Measurements from ENCODE around the gene PSME2. TPM values are rescaled to one million over a fixed set of nuclear protein-coding genes. Genes with fewer than 3 reads are reported as not detected.

The PSME2 gene
- total and polyA plus RNA-seq, 5 donors from 2014 or later: 167 to 603 (median 393) TPM

DNA sequence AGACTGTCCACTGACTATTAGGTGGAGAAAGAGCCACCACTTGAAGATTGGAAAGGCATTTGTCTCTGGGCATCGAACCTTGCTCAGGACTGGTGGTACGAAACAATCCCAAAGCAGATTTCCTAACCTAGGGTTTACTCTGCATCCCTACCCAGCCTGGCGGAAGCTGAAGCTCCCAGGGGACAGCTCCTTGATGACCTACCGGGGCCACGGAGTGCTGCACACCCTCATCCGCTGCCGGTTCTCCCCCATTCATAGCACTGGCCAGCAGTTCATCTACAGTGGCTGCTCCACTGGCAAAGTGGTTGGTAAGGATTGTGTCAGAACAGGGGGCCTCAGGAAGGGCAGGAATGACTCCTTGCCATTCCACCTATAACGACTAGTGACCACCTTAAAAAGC lies 25.2 kb downstream of the PSME2 start:
- Mint-ChIP-seq H3K4me1 (peaks cover 6 to 31% (median 13%) of the 10 kb centered on the region in 4 donors), H3K27ac (no peak overlapping the region), H3K4me3 (no peak overlapping the region), H3K9me3 (no peaks in the 10 kb centered on the region), H3K27me3 (no peaks in the 10 kb centered on the region), H3K36me3 (peaks cover 51% of the 10 kb centered on the region)
- Histone ChIP-seq H3K27me3 (ENCODE audit: control insufficient read depth, insufficient read depth, low read length) (no peaks in the 10 kb centered on the region), H3K27ac (ENCODE audit: insufficient read depth, low read length, poor library complexity, severe bottlenecking) (no peak overlapping the region), H3K4me3 (ENCODE audit: low read depth, low read length) (no peak overlapping the region), H3K9me3 (ENCODE audit: control insufficient read depth in 2 of 2, low read length in 2 of 2) (no peaks in the 10 kb centered on the region), H3K36me3 (ENCODE audit: control insufficient read depth, insufficient read depth, low read length) (peaks cover 70% of the 10 kb centered on the region), H3K4me1 (ENCODE audit: control insufficient read depth, insufficient read depth, low read length, poor library complexity, severe bottlenecking) (peaks cover 13% of the 10 kb centered on the region)
- ATAC-seq (ENCODE audit: low read depth in 2 of 2) (no peak), DNase-seq (no peak)

DNA sequence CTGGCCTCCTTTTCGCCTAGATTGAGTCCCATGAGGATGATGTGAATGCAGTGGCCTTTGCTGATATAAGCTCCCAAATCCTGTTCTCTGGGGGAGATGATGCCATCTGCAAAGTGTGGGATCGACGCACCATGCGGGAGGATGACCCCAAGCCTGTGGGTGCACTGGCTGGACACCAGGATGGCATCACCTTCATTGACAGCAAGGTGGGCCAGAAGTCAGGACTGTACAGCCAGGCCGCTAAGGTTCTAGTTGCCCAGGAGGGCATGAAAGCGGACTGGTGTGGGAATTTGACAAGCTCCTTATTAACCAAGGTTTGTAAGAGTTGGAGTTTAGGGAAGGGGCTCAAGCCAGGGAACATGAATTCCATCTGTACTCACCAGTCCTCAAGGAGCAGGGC lies 26.7 kb downstream of the PSME2 start:
- Mint-ChIP-seq H3K9me3 (no peaks in the 10 kb centered on the region), H3K27ac (no peak overlapping the region)

DNA sequence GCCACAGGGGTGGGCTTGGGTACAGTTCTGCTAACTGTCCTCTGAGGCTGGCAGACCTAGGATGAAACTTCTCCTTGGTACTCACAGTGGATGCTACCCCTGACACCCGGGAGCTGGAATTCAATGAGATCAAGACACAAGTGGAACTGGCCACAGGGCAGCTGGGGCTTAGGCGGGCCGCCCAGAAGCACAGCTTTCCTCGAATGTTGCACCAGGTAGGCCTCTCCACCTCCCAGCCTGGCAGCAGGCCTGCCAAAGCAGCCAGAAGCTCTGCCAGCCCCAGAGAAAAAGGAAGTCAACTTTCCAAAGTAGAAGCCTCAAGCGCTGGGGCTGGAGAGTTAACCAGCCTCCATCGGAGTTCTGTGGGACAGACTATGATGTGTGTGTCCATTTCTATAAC lies 29.2 kb downstream of the PSME2 start:
- peak overlapping the region; percentile 96 for H3K4me3 ChIP-seq (ENCODE audit: low read depth, low read length)
- H3K27me3 Mint-ChIP-seq: no peaks in the 10 kb centered on the region
- no peak for DNase-seq
- H3K36me3 Mint-ChIP-seq: peaks cover 31% of the 10 kb centered on the region
- H3K27ac Mint-ChIP-seq: no peak overlapping the region
- no peaks in the 10 kb centered on the region for H3K27me3 ChIP-seq (ENCODE audit: control insufficient read depth, insufficient read depth, low read length)
- no peak for ATAC-seq (ENCODE audit: low read depth in 2 of 2)
- no peaks in the 10 kb centered on the region for H3K9me3 Mint-ChIP-seq
- H3K4me1 Mint-ChIP-seq: peaks cover 6 to 46% (median 23%) of the 10 kb centered on the region in 4 donors
- peaks cover 51% of the 10 kb centered on the region for H3K36me3 ChIP-seq (ENCODE audit: control insufficient read depth, insufficient read depth, low read length)
- H3K9me3 ChIP-seq (ENCODE audit: control insufficient read depth in 2 of 2, low read length in 2 of 2): no peaks in the 10 kb centered on the region
- H3K27ac ChIP-seq (ENCODE audit: insufficient read depth, low read length, poor library complexity, severe bottlenecking): no peak overlapping the region
- peaks cover 31% of the 10 kb centered on the region for H3K4me1 ChIP-seq (ENCODE audit: control insufficient read depth, insufficient read depth, low read length, poor library complexity, severe bottlenecking)
- H3K4me3 Mint-ChIP-seq: peak overlapping the region in 1 of 4 donors; percentile 21

More for the DNA sequence above, 26.7 kb downstream of the PSME2 start:
- Histone ChIP-seq H3K27ac (ENCODE audit: insufficient read depth, low read length, poor library complexity, severe bottlenecking) (no peak overlapping the region), H3K4me3 (ENCODE audit: low read depth, low read length) (no peak overlapping the region), H3K4me1 (ENCODE audit: control insufficient read depth, insufficient read depth, low read length, poor library complexity, severe bottlenecking) (peaks cover 24% of the 10 kb centered on the region), H3K9me3 (ENCODE audit: control insufficient read depth in 2 of 2, low read length in 2 of 2) (no peaks in the 10 kb centered on the region), H3K36me3 (ENCODE audit: control insufficient read depth, insufficient read depth, low read length) (peaks cover 70% of the 10 kb centered on the region), H3K27me3 (ENCODE audit: control insufficient read depth, insufficient read depth, low read length) (no peaks in the 10 kb centered on the region)
- ATAC-seq (ENCODE audit: low read depth in 2 of 2): no peak
- no peak for DNase-seq
- Mint-ChIP-seq H3K4me3 (peak overlapping the region in 2 of 4 donors; percentile 53 to 68), H3K27me3 (no peaks in the 10 kb centered on the region), H3K36me3 (peaks cover 48% of the 10 kb centered on the region), H3K4me1 (peaks cover 6 to 44% (median 23%) of the 10 kb centered on the region in 4 donors)

DNA sequence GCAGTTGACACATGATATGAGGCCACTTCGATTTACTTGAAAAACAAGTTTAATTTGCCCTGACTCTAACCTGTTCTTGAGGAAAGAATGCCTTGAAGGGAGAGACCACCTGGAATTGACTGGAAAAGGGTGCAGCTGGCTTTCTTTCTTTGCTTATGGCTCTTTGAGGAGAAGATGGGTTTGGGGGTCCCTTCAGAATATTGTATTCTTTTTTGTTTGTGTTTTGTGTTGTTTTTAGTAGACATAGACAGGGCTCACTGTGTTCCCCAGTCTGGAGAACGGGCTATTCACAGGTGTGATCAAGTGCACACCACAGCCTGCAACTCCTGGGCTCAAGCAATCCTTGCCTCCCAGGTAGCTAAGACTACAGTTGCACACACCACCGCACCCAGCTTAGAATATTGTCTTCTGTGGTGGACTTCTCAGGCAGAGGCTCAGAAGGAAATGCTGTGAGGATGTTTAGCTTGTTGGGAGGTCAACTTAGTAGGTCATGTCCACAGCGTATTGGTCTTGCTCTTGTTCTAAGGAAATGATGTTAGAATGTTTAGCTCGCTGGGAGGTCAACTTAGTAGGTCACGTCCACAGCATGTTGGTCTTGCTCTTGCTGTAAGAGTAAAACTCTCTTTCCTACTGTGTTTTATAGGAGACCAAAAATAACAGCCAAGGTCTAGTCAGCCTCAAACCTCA lies 30.1 kb downstream of the PSME2 start:
- Histone ChIP-seq H3K4me1 (ENCODE audit: control insufficient read depth, insufficient read depth, low read length, poor library complexity, severe bottlenecking) (peaks cover 31% of the 10 kb centered on the region), H3K36me3 (ENCODE audit: control insufficient read depth, insufficient read depth, low read length) (peaks cover 44% of the 10 kb centered on the region), H3K4me3 (ENCODE audit: low read depth, low read length) (peak overlapping the region; percentile 96), H3K9me3 (ENCODE audit: control insufficient read depth in 2 of 2, low read length in 2 of 2) (no peaks in the 10 kb centered on the region), H3K27ac (ENCODE audit: insufficient read depth, low read length, poor library complexity, severe bottlenecking) (peak overlapping the region; percentile 100), H3K27me3 (ENCODE audit: control insufficient read depth, insufficient read depth, low read length) (no peaks in the 10 kb centered on the region)
- peaks cover 6 to 47% (median 23%) of the 10 kb centered on the region in 4 donors for H3K4me1 Mint-ChIP-seq
- peaks cover 27% of the 10 kb centered on the region for H3K36me3 Mint-ChIP-seq
- H3K27ac Mint-ChIP-seq: peak overlapping the region; percentile 98 to 100 (median 100)
- H3K4me3 Mint-ChIP-seq: peak overlapping the region; percentile 92 to 97 (median 94)
- no peak for ATAC-seq (ENCODE audit: low read depth in 2 of 2)
- DNase-seq: no peak
- no peaks in the 10 kb centered on the region for H3K27me3 Mint-ChIP-seq
- no peaks in the 10 kb centered on the region for H3K9me3 Mint-ChIP-seq

DNA sequence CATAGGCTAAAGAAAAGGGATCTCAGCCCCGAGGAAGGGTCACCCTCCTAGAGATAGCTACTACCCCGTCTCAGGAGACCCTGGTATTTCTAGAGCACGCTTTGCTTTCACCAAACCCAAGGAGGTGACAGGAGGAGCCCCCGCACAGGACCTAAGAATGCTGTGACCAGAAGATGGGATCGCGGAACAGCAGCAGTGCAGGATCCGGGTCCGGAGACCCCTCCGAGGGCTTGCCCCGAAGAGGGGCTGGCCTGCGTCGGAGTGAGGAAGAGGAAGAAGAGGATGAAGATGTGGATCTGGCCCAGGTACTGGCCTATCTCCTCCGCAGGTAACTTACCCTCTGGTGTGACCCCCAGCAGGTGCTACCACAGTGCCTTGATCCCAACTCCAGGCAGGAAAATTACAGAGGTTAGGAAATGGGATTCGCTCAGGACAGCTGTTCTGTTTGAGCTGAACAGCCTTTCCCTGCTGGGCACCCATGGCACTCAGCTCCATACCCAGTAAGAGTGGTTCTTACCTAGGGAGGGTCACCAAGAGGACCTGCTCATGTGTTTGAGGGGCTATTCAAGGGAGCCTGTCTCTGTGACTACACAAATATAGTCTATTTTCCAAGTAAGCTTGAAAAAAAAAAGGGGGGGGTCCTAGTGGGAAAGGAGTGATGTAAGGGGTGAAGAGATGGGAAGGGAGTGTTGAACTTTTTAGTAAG lies 30.8 kb downstream of the PSME2 start:
- Mint-ChIP-seq H3K4me1 (peaks cover 6 to 47% (median 23%) of the 10 kb centered on the region in 4 donors), H3K27ac (peak overlapping the region; percentile 98 to 100 (median 100)), H3K36me3 (peaks cover 27% of the 10 kb centered on the region), H3K4me3 (peak overlapping the region; percentile 92 to 97 (median 94)), H3K9me3 (no peaks in the 10 kb centered on the region), H3K27me3 (no peaks in the 10 kb centered on the region)
- no peak for ATAC-seq (ENCODE audit: low read depth in 2 of 2)
- Histone ChIP-seq H3K4me1 (ENCODE audit: control insufficient read depth, insufficient read depth, low read length, poor library complexity, severe bottlenecking) (peaks cover 31% of the 10 kb centered on the region), H3K36me3 (ENCODE audit: control insufficient read depth, insufficient read depth, low read length) (peaks cover 37% of the 10 kb centered on the region), H3K27me3 (ENCODE audit: control insufficient read depth, insufficient read depth, low read length) (no peaks in the 10 kb centered on the region), H3K9me3 (ENCODE audit: control insufficient read depth in 2 of 2, low read length in 2 of 2) (no peaks in the 10 kb centered on the region), H3K27ac (ENCODE audit: insufficient read depth, low read length, poor library complexity, severe bottlenecking) (peak overlapping the region; percentile 100), H3K4me3 (ENCODE audit: low read depth, low read length) (peak overlapping the region; percentile 96)
- DNase-seq: no peak

DNA sequence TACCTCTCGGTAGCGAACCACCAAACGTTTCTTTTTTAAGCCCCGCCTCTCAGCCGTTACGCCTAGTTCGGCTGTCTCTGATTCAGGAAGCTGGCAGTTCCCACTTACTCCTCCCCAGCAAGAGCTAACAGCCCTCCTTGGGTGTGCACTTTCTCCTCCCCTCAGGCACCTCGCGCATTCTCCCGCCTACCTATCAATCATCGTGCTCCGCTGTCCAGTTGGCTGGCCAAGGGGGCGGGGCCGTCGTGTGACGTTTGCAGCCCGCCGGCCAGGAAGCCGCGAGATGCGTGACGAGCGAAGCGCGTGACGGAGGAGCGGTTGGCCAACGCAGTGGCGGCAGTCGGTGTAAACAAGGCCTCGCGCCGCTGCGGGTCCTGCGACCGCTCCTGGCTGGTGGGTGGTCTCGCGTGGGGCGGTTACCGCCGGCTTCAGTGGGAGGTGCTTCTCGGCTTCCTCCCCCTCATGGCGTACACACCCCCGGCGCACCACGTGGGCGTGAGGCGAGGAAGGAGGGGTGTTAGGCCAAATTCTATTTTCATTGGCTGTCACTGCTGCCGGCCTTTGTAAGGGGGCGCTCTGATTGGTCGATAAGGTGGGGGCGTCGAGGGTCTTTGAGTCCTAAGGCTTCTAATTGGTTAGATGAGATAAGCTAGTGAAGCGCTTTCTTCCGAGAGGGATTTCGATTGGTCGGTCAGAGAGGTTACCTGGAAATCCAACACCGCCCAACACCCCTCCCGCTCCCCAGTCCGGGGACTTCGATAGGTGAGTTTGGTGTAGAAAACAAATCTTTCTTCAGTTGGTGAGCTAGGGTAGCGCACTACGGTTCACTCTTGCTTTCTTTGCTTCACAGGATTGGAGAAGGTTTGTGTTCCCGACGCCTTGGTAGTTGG lies 31.6 kb downstream of the PSME2 start, which contains the start of the genes DCAF11 and NRL:
Gene DCAF11 (plus strand): TSS at position 246 of the 890 bp plus-strand sequence. CDS start 818 bp downstream, outside the sequence.
Gene NRL (minus strand): TSS at position 418 of the 890 bp plus-strand sequence. CDS start 32,101 bp downstream, outside the sequence.
- Mint-ChIP-seq H3K27me3 (no peaks in the 10 kb centered on the region), H3K27ac (peak within 1 kb of the TSS; percentile 98 to 100 (median 100)), H3K4me1 (peaks cover 6 to 47% (median 23%) of the 10 kb centered on the region in 4 donors), H3K36me3 (peaks cover 27% of the 10 kb centered on the region), H3K9me3 (no peaks in the 10 kb centered on the region), H3K4me3 (peak within 1 kb of the TSS; percentile 92 to 97 (median 94))
- peak within 1 kb of the TSS; percentile 100 for H3K27ac ChIP-seq (ENCODE audit: insufficient read depth, low read length, poor library complexity, severe bottlenecking)
- H3K4me3 ChIP-seq (ENCODE audit: low read depth, low read length): peak within 1 kb of the TSS; percentile 96
- H3K4me1 ChIP-seq (ENCODE audit: control insufficient read depth, insufficient read depth, low read length, poor library complexity, severe bottlenecking): peaks cover 31% of the 10 kb centered on the region
- DNase-seq (peak; percentile 97 to 100 (median 100)), ATAC-seq (ENCODE audit: low read depth in 2 of 2) (peak; percentile 85 to 86)
- peaks cover 31% of the 10 kb centered on the region for H3K36me3 ChIP-seq (ENCODE audit: control insufficient read depth, insufficient read depth, low read length)
- H3K9me3 ChIP-seq (ENCODE audit: control insufficient read depth in 2 of 2, low read length in 2 of 2): no peaks in the 10 kb centered on the region
- no peaks in the 10 kb centered on the region for H3K27me3 ChIP-seq (ENCODE audit: control insufficient read depth, insufficient read depth, low read length)

All from CD4-positive, CD25-positive, alpha-beta regulatory T cell (primary cell).